ENCODE measurements around the gene ST6GALNAC2.
"Not testable (repeated sequence)": the region's sequence is repeated elsewhere in the genome, so short reads cannot be mapped to it uniquely, and the experiment has no call there.

ST6GALNAC2 gene

DNA sequence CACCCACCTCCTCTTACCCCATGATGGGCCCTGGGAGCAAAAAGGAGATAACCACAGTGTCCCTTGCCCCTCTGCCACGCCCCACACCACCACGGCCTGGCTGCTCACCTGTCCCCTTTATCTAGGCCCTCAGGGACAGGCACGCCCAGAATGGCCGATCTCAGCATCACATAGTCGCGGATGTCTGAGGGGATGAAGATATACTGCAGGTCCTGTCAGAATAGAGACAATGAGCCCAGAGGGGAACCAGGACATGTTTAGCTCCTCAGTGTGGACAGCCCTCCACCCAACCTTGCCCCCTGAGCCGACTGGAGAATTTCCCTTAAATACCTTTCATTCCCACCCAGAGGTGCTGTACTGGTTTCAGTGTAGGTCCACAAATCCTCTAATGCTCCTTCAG, 15.2 kb downstream of the ST6GALNAC2 start:
- no peak for DNase-seq

DNA sequence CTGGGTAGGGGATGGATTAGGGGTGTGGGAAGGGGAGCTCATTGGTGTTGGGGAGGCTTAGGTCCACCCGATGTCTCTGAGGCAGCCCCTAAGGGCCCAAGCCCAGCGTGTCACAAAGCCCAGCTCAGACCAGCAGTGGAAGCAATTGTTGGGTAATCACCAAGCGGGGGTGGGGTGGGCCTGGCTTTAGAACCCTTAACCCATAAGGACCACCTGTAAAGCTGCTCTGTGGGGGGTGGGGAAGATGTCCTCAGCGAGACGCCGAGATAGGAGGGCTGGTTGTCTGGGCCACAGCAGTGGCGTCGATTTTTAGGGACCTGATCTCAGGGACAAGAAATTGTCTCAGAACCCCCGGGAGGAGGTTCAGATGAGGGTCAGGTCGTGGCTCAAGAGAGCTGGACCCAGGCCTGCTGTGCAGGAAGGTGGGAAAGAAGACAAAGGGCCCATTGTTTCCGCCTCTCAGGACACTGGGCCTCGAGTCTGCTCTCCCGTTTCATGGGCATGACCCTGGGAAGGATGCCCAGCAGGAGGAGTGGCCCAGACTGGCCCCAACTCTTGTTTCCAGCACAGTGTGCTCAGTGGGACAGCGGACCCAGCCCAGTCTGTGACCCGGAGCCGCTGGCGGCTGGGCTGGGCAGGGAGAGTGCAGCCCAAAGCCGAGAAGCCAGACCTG, 15.9 kb downstream of the ST6GALNAC2 start:
- no peak for DNase-seq

DNA sequence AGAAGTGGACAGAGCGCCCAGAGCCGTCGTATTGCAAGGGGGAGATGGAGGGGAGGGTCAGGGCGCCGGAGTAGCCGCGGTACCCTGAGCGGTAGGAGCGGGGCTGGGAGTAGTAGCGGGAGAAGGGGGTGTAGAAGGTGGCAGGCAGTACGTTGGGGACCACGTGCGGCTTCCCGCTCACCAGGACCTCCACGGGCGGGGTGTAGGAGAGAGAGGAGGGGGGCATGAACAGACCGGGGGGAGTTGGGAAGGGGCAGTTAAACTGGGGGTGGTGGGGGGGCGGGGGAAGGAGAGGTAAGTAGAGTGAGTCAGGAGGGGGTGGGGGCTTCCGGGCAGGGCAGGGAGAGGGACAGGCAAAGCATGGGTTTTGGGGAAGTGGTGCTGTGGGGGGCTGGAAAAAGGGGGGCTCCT, 16.8 kb downstream of the ST6GALNAC2 start:
- DNase-seq, result no peak

DNA sequence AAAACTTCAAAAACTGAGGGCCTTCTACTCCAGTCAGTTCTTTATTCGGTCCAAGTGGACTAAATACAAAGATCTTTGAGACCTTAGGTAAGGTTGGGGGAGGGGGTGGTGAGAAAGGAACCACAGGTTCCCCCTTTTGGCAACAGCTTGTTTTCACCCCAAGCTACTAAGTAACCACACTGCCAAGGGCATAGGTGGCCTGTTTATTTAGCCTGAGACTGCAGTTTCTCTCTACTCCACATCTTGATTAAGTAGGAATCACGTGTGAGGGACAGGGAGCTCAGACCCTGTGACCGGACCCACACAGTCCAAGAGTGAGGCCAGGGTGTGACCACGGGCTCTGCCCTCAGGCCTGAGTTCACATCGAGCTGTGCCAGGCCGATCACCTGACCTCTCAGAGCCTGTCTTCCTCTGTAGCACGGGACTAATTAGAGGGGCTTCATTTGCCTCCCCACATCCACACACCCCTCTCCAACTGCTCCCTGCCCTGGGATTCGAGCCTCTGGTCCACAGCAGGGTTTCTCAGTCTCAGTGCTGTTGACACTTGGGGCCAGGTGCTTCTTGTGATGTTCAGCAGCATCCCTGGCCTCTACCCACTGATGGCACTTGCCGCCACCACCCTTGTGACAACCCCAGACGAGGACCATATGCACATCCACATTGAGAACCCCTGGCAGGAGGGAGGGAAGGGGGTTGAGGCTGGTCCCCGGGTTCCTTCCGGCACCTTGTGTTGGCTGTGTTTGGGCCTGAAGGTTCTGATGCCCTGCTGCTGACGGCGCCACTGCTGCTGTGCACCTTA, 17.8 kb downstream of the ST6GALNAC2 start:
- no peak for DNase-seq

DNA sequence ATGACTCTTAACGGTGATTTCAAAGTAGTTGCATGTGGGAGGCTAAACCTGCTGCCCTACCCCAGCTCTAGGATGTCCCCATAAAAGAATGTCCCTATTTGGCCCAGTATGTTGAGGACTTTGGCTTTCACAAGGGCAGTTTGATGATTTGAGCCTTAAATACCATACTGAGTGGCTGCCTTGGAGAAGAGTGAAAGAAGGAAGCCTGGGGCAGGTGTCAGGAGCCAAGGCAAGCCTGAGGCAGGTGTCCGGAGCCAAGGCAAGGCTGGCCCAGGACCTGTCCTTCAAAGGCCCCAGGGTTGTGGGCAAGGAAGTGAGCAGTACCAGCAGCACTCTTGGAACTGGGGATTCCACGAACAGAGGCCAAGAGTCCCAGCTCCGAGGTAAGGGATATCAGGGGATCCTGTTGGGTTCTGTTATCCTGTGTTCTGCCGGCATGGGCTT, 18.6 kb downstream of the ST6GALNAC2 start:
- DNase-seq, result no peak

DNA sequence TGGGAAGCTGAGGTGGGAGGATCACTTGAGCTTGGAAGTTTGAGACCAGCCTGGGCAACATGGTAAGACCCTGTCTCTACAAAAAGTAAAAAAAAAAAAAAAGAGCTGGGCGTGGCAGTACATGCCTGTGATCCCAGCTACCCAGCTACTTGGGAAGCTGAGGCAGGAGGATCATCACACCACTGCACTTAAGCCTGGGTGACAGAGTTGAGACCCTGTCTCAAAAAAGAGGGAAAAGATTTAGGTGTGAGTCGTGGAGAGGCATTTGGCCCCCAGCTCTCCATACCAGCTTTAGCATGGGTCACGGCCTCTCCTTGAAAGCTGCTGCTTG, 19.1 kb downstream of the ST6GALNAC2 start:
- no peak for DNase-seq

DNA sequence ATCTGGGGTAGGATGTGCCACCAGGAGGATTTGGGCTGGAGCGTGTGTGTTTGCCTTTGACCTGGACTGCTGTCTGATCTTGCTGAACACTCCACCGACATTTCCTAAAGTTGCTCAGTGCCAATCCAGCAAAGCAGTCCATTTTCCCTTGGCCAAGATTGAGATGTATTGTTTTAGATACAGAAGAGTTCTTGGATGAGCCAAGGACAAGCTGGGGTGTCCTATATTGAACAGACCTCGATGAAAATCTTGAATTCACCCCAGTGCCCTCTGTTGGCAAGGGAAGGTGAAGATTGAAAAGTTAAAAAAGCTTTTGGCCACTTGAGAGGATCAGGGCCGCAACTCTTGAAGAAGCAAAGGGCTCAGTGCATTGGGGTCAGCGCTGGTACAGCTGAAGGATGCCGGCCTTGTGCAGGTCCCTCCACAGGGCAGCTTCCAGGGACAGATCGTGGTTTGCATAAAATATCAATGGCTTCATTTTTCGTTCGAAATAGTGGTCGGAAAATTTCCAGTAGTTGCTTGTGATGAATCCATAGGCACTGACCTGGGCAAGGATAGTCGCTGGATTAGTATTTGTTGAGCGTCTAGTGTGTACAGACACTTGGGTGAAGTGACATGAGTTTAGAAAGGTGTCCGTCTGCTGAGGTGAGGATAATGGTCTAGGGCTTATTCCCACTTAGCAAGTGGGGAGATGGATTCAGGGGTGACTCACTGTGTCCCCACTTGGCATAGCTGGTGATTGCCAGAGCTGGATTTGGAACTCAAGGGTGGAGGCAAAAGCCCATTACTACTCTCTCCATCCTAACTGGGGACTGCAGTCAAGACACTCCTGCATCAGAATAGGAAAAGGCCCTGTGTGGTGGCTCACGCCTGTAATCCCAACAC, 19.7 kb downstream of the ST6GALNAC2 start:
- no peak for DNase-seq

DNA sequence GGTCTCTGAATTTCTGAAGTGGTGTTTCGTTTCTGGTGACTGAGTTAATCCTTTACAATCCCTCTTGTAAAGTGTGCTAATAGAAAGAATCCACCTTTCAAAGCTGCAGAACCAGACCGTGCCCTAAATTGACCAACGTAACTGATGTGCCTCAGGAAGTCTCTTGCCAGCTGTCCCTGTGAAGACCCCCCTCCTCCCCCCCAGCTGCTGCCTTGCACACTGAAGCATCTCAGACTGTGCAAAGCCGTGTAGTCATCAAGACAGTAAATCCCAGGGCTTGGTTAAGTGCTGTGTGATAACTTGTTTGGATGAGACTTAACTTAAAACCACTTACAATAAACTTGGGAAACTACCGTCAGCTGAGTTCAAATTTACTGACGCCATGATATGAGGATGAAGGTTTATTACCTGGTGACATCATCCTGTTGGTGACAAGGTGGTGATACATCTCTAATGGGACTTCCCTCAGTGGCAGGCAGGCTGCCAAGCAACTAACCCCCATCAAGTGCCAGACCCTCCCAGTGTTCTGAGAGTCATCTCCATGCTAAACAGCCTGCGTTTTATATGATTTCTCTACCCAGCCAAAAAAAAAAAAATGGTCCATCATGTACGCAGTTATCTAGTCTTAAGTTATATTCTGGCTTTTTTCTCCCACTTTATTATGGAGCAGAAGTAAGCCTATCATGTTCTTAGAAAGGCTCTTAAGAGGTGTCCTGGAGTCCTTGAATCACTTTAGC, 20.5 kb downstream of the ST6GALNAC2 start:
- DNase-seq, result not testable (repeated sequence)

DNA sequence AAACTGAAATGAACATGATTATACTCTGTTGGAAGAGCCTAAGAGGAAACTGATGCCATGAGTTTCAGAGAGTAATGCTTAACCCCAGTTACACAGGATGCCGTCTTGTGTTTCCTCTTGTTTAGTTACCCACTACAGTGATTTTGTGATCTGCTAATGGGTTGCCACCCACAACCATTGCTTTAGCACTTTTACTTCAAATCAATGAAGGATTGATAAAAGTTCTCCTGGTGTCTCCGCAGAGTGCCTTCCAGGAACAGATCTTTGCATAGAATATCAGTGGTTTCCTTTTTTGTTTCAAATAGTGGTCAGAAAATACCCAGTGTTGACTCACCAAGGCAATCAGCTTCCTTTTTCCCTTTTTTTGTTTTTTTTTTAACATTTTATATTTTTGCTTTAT, 22.3 kb downstream of the ST6GALNAC2 start:
- DNase-seq, result not testable (repeated sequence)

DNA sequence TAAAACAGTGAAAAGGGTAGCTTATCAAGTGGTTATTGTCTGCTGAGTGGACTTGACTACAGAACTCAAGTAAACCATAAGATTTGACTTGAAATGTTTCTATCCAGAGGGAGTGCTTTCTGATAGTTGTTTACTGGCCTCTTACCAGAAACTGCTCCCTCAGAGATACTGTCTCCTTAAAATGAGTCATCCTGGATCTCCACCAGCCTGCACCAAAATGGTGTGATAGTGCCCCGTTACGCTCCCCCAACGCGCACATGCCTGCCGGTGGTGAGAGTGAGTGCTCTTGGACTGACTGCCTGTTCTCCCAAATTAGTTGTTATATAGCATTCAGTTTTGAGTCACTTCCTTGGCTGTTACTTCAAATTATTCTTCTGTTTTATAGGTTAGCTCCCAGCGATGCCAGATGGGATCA, 22.9 kb downstream of the ST6GALNAC2 start:
- DNase-seq, result no peak

DNA sequence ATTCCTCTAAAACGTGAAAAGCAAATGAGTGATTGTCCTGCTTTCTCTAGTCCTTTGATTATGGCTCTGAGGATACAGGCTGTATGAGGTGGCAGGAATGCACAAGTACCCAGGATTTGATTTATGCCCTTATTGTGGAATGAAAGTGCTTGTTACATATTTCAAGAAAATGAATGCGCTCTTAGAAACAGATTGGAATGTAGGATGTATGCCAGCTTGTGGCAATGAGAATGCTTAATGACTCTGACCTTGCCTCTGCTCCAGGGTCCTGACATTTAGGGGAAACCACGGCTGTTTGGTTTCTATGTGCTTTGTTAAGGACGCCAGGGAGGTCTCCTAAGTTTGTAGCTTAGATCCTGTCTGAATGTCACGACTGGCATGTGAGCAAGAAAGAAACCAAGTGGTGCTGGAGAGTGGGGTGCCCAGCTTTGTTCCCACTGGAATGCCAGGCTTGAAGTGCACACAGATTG, 23.8 kb downstream of the ST6GALNAC2 start:
- DNase-seq, result no peak

DNA sequence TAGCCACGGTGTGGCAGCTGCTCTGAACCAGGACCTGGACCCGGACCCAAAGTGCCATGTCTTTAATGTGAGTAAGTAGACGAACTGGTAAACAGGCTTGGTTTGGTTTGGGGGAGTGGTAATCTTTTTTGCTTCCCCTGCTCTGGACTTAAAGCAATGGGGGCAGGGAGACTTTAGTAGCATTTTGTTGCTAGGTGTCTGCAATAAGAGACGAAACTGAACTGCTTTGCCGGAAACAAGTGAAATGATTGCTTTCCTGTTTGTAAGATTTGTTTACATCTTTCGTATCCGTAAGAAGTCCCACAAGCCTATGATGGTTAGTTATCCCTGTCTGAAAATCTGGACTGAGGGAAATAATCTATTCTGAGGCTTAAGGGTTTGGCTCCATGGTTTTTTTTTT, 24.3 kb downstream of the ST6GALNAC2 start:
- no peak for DNase-seq

DNA sequence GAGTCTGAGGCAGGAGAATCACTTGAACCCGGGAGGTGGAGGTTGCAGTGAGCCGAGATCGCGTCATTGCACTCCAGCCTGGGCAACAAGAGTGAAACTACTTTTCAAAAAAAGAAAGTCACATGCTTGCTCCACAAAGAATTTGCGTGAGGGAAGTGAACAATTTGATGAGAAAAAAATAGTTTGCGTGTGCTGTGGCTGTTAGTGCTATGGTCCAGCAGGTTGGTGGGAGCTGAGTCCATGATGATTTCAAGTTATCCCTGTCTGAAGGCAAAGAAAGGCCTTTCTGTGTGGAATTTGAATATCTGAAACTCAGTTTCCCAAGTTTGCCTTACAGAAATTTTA, 24.8 kb downstream of the ST6GALNAC2 start:
- no peak for DNase-seq

DNA sequence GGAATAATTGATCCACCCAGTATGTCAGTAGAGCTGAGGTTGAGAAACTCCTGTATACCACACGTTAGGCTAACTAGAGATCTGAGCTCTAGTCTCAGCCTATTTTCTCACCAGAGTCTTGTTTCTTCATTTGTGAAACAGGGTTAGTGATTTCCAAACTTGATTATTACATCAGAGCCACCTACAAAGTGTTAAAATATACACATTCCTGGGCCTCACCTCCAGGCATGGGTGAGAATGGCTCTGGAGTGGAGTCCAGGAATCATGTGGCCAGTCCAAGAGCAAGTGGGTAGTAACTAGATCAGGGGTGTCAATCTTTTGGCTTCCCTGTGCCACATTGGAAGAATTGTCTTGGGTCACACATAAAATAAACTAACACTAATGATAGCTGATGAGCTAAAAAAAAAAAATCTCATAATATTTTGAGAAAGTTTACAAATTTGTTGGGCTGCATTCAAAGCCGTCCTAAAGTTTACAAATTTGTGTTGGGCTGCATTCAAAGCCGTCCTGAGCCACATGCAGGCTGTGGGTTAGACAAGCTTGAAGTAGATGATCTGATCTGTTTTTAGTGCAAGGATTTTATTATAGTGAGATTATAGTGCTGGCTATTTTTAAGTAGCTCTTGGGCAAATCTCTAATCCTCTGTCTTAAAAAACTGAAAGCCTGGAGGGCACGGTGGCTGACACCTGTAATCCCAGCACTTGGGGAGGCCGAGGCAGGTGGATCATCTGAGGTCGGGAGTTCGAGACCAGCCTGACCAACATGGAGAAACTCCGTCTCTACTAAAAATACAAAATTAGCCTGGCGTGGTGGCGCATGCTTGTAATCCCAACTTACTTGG, 25.4 kb downstream of the ST6GALNAC2 start:
- DNase-seq, result no peak

DNA sequence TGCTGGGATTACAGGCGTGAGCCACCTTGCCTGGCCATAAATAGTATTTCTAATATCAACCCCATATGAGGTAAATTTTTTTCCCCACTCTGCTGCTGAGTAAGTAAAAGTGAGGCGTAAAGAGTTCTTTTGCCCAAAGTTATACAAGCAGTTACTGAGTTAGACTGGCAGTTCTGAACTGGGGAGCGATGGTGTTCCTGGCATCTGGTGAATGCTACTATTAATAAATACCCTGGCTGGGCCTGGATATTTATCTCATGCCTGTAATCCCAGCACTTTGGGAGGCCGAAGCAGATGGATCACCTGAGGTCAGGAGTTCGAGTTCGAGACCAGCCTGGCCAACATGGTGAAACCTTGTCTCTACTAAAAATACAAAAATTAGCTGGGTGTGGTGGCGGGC, 26.2 kb downstream of the ST6GALNAC2 start:
- DNase-seq, result not testable (repeated sequence)

DNA sequence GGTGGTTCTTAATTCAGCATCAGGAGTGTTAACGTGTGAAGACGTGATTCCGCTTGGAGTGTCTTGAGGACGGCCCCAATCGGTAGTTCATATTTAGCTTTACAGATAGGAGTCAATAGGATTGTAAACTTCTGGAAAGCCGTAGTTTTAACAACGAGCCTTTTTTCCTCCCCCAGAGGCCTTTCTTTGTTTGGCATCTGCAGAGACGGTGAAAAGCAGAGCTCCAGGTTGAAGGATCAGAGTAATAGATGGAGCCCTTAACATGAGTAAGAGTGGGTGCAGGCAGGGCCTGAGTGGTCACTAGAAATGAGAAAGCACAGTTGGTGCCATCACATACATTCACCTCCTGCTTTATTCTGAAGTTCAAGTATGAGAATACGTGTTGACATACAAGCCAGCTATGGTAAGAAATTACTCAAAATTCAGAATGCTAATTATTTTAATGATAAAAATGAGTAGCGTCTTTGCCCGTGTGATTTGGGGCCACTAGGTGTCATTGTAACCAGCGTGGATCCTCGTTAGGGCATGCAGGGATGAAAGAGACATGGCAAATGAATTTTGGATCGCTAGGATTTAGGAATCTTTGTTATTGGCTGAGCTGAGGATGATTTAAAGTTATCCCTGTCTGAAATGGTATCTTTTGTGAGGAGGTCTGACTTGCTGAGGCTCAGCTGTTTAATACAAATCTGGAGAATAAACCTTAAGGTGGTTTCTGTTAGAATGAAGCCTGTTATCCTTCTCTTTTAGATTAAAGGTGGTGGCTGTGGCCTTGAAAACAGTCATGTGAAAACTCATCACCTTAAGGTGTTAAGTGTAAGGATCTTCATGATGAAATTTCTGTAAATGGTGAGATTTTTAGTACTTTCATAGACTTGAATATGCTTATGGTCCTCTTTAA, 27.2 kb downstream of the ST6GALNAC2 start:
- DNase-seq, result no peak

DNA sequence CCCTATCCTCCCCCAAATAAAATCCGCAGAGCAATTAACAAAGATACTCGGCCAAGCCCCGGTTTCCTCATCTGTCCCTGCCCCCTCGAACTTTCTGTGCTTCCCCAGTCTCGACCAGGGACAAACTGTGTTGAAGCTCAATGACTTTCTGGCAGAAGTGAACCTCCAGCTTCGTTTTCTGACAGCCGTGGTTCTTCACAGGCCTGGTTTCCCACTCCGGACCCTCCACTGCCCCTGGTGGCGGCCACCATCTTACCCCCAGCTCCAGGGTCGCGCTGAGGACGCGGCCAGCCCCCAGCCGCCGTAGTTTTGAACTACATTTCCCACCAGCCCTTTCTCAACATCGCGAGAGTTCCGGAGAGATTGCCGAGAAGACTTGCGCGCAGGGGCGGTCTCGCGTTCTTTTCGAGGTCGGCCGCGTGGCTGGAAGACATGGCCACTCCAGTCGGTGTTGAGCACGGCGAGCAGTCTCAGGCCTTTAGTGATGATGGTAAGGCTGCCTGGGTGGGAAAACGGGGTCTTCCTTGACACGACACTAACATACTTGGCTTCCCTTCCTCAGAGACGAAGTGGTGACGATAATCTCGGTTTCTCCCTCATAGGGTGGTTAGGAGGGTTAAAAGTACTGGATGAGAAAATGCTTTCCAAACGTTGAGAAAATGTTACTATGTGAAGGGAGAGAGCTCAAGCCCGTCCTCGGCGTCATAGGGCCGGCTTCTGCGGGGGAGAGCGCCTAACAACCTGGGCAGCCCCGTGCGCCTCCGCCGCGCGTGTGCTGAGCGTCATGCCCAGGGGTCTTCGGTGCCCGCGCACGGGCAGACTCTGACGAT, 28.1 kb downstream of the ST6GALNAC2 start:
- peak; percentile 89 for DNase-seq

DNA sequence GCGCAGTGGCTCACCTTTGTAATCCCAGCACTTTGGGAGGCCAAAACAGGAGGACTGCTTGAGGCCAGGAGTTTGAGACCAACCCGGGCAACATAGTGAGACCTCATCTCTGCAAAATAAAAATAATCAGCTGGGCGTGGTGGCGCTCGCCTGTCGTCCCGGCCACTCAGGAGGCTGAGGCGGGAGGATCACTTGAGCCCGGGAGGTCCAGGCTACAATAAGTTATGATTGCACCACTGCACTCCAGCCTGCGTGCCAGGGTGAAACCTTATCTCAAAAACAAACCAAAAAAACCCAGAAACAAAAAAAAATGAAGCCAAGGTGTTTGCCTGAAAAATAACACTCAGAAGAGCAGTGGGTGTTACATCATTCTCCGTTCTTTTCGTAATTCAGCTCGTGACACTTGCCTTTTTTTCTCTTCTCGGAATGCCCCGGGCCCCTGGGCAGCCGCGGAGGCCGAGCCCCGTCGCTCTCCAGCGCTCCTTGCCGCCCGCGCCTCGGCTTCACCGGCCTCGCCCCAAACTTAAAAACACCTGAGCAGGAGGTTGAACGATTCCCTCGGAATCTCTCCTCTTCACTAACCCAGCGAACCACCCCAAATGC, 28.8 kb downstream of the ST6GALNAC2 start:
- peak; percentile 24 for DNase-seq

DNA sequence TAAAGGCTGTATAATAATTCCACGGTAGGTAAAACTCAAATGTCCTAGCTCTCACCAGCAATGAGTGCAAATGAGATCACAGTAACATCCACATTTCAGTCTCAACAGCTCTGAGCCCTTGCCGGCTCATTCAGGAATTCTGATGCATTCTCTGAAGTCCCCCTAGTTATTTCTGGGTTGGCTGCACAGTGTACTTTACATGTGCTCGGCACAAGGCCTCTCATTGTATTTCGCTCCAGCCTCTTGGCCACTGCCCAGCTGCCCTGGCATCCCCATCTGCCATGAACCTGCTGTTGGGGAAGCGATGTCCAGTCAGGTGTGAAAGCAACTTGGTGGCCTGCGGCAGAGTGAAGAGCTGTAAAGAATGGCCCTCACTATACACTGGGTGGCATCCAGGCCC, 31.5 kb downstream of the ST6GALNAC2 start:
- no peak for DNase-seq

All from SHP77 treated with DMSO at 0.1 percent for 48 hours (cell line).